ENCODE measurements around the gene LRRC23. TPM values are rescaled to one million over a fixed set of nuclear protein-coding genes. Genes with fewer than 3 reads are reported as not detected.

The LRRC23 gene
- polyA plus RNA-seq, 1 of the 3 experiments (the other 2 are of a cell fraction) = 11.9 TPM

- peaks cover 16% of the 10 kb centered on the region for H3F3A ChIP-seq (replicated peaks; ENCODE audit: insufficient read depth)
- no peaks in the 10 kb centered on the region for H3K27me3 ChIP-seq (ENCODE audit: insufficient read depth)
- H4K20me1 ChIP-seq (ENCODE audit: insufficient read depth) = no peaks in the 10 kb centered on the region
- H3K79me2 ChIP-seq (ENCODE audit: insufficient read depth) = no peaks in the 10 kb centered on the region
- H3K9ac ChIP-seq = no peak overlapping the region
- peaks cover 4 to 5% of the 10 kb centered on the region in 2 experiments for H3K36me3 ChIP-seq (replicated peaks in 1 of 2; ENCODE audit: control insufficient read depth in 1 of 2, insufficient read depth in 2 of 2, low read length in 1 of 2)
- H3K9me3 ChIP-seq = no peaks in the 10 kb centered on the region
- POLR2A ChIA-PET = no interaction called here
- no peak for DNase-seq
- peaks cover 6 to 9% of the 10 kb centered on the region in 2 experiments; a peak in 3 of 4 replicates for H3K4me1 ChIP-seq (ENCODE audit: control insufficient read depth in 1 of 2, insufficient read depth in 2 of 2, low read depth in 1 of 2, low read length in 1 of 2)
- no peak overlapping the region for H3K4me2 ChIP-seq
- TF ChIP-seq GABPA (IDR thresholded peaks at IDR 0.05; ENCODE audit: low read depth) (no peak), MEF2A (IDR thresholded peaks at IDR 0.05; ENCODE audit: borderline replicate concordance, low read depth) (no peak), IRF3 (IDR thresholded peaks at IDR 0.05; ENCODE audit: low read depth, low read length) (no peak), RAD21 (IDR thresholded peaks at IDR 0.05; ENCODE audit: low read length) (no peak), YY1 (IDR thresholded peaks at IDR 0.05; ENCODE audit: low read depth) (no peak), TEAD4 (IDR thresholded peaks at IDR 0.05; ENCODE audit: borderline replicate concordance, insufficient read depth) (no peak), CHD2 (IDR thresholded peaks at IDR 0.05; ENCODE audit: low read length, partially characterized antibody) (no peak), TAF1 (IDR thresholded peaks at IDR 0.05; ENCODE audit: borderline replicate concordance, low read depth, low read length) (no peak), ZBTB33 (IDR thresholded peaks at IDR 0.05; ENCODE audit: borderline replicate concordance, low read depth) (no peak), REST (IDR thresholded peaks at IDR 0.05; ENCODE audit: low read depth, low read length) (no peak), MXI1 (IDR thresholded peaks at IDR 0.05; ENCODE audit: low read depth, low read length) (no peak), FOXJ3 (CRISPR knock-in tag; IDR thresholded peaks at IDR 0.05) (no peak), TCF12 (IDR thresholded peaks at IDR 0.05) (no peak), RCOR1 (IDR thresholded peaks at IDR 0.05; ENCODE audit: low read length) (no peak), SMC3 (IDR thresholded peaks at IDR 0.05; ENCODE audit: low read depth, low read length) (no peak), USF2 (IDR thresholded peaks at IDR 0.05; ENCODE audit: borderline replicate concordance, low read depth, low read length) (no peak), FOXM1 (IDR thresholded peaks at IDR 0.05; ENCODE audit: low read depth) (no peak), POLR2AphosphoS5 (IDR thresholded peaks at IDR 0.05; ENCODE audit: low read depth, low read length) (no peak), EZH2phosphoT487 (IDR thresholded peaks at IDR 0.05; ENCODE audit: borderline replicate concordance, low read depth) (no peak)
- H3K9me2 ChIP-seq = no peaks in the 10 kb centered on the region
- H3K4me3 ChIP-seq (ENCODE audit: low read depth in 2 of 2, low read length in 1 of 2) = no peak overlapping the region
- WGBS (ENCODE audit: low lambda C conversion rate) = 92% methylated on average over 8 of the region's 8 CpGs
- CTCF ChIA-PET = interaction anchor here (1.4 kb wide), 1 partner anchor 15 kb away, joined by 4 read pairs; the partner anchor contains the start of gene SPSB2
- H3K27ac ChIP-seq (ENCODE audit: low read depth in 2 of 2, low read length in 1 of 2) = no peak overlapping the region
- H2AFZ ChIP-seq (ENCODE audit: low read depth) = no peak overlapping the region
Measured at GRCh38 chr12:6887460-6887859, 17.2 kb upstream of the LRRC23 start.
